C4-2B (cell line): ENCODE results near the gene RRP9.

ENCODE experiments used
- ZFX ChIP-seq: fragments of 450-650 bp; IDR thresholded peaks from 2 replicates; pipeline ENCODE4 v1.6.1; 2017
- TF ChIP-seq, protein P1 (sequence below): fragments of 450-650 bp; conservative IDR thresholded peaks from 2 replicates; pipeline ENCODE4 v1.5.1; 2017; ENCODE audit warnings: mild to moderate bottlenecking

DNA sequence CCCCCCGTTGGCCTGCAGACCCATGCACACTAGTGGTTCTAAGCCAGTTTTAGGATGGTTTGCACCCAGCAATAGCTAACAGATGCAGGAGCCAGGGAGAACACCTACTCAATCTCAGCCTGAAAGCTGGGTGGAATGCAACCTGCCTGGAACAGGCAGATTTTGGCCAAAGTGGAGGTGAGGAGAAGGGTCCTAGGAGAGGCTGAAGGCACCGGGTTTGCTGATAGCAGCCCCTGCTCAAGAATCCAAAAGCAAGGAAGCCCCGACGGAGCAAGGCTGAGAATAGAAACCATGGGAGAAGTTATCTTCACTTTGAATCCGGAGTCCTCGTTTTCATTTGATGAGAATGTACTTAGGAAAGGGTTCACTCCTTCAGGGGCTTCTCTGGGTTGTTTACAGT, 9.9 kb downstream of the RRP9 start:
- no peak for TF ChIP-seq ZFX
- TF ChIP-seq, protein P1, sequence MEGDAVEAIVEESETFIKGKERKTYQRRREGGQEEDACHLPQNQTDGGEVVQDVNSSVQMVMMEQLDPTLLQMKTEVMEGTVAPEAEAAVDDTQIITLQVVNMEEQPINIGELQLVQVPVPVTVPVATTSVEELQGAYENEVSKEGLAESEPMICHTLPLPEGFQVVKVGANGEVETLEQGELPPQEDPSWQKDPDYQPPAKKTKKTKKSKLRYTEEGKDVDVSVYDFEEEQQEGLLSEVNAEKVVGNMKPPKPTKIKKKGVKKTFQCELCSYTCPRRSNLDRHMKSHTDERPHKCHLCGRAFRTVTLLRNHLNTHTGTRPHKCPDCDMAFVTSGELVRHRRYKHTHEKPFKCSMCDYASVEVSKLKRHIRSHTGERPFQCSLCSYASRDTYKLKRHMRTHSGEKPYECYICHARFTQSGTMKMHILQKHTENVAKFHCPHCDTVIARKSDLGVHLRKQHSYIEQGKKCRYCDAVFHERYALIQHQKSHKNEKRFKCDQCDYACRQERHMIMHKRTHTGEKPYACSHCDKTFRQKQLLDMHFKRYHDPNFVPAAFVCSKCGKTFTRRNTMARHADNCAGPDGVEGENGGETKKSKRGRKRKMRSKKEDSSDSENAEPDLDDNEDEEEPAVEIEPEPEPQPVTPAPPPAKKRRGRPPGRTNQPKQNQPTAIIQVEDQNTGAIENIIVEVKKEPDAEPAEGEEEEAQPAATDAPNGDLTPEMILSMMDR, result no peak
